Cardiac ventricle fibroblast (primary cell): ENCODE data around the gene SPON2. TPM values are rescaled to one million over a fixed set of nuclear protein-coding genes. Genes with fewer than 3 reads are reported as not detected.

Experiments
- total RNA-seq: library from RNA; depleted of rRNA; stranded (reverse); fragments of >200 nt; gene quantifications from 2 replicates; pipeline ENCODE4 v1.2.3, GENCODE V29; 2015

The SPON2 gene
- 253 and 255 TPM in 2 replicates for total RNA-seq

DNA sequence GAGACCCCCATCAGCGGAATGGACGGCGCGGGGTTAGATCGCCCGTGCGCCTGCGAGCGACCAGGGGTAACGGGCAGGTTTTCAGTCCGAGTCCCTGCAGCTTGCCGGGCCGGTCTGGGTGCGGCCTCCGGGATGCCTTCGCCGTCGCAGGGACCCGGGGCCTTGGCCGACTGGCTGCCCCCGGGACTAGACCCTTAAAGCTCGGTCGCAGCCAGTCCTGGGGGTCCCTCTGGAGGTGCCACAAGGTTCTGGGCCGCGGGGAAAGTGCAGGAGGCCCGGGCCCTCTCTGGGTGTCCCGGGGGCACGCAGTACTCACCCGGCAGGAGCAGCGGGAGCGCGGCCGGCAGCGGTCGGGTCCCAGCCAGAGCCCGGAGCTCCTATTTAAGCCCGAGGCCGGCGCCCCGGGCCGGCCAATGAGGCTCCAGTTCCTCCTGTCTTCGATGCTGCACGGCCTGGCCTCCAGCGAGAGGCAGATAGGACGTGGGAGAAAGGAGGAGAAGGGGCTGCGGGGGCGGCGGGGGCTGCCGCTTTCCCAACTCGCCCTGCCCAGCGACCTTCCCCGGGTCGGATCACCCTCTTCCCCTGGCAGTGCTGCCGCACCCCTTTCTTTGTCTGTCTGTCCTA lies at the start of gene SPON2:
TSS of gene SPON2 (minus strand) at position 356 of the 624 bp plus-strand sequence.

Other genes starting within 250 kb of the SPON2 start
- gene GAK, start 240.3 kb downstream of the SPON2 start, total RNA-seq = 56.5 and 58.2 TPM in 2 replicates
- 20.3 and 20.7 TPM in 2 replicates for gene TMEM175, start 240.1 kb downstream of the SPON2 start, total RNA-seq
- gene DGKQ, start 199.0 kb downstream of the SPON2 start, total RNA-seq = 8.2 and 12.4 TPM in 2 replicates
- 27.7 and 30.1 TPM in 2 replicates for gene IDUA, start 185.5 kb downstream of the SPON2 start, total RNA-seq
- gene SLC26A1, start 179.2 kb downstream of the SPON2 start, total RNA-seq = 0.15 TPM in 1 of 2 replicates, not detected in the other
- gene FGFRL1, start 161.0 kb downstream of the SPON2 start, total RNA-seq = 26.2 and 34.8 TPM in 2 replicates
- 0.37 and 1.3 TPM in 2 replicates for gene RNF212, start 59.0 kb downstream of the SPON2 start, total RNA-seq
- gene CTBP1, start 76.5 kb upstream of the SPON2 start, total RNA-seq = 126 and 139 TPM in 2 replicates
- 68.8 and 70.0 TPM in 2 replicates for gene MAEA, start 117.3 kb upstream of the SPON2 start, total RNA-seq
- gene UVSSA, start 174.6 kb upstream of the SPON2 start, total RNA-seq = 3.6 and 4.7 TPM in 2 replicates
- gene NKX1-1, start 233.9 kb upstream of the SPON2 start, total RNA-seq = not detected in 2 replicates